HG03280 (cell line): ENCODE measurements around the gene SETDB1.

Experiments used
- ATAC-seq: cut with Tn5 transposase; IDR thresholded peaks from one replicate; pipeline ENCODE4 v1.9.1; 2021; ENCODE audit warnings: mild to moderate bottlenecking, moderate library complexity; ENCODE audit not compliant: unreplicated experiment

Gene SETDB1

GRCh38 chr1:151000408-151000807 lies 74.2 kb downstream of the SETDB1 start:
- ATAC-seq = no peak

DNA sequence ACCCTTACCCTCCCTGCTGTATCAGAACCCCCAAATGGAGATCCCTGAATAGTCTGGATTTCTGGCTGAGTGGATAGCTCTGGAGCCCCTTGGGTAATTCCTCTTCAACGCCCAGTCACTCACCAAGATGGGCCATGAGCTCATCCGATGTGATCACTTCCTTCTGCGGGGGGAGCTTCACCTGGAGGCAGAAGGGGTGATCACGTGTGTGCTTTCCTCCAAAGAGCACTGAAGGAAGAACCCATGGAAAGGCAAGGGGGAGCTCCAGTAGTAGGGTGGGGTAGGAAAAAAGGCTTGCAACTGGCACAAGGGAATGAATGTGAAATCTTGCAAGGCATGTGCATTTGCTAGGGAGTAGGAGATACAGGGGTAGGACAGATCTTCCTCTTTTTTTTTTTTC lies 75.4 kb downstream of the SETDB1 start:
- ATAC-seq = no peak

GRCh38 chr1:151002051-151002450 lies 75.9 kb downstream of the SETDB1 start:
- ATAC-seq = no peak

DNA sequence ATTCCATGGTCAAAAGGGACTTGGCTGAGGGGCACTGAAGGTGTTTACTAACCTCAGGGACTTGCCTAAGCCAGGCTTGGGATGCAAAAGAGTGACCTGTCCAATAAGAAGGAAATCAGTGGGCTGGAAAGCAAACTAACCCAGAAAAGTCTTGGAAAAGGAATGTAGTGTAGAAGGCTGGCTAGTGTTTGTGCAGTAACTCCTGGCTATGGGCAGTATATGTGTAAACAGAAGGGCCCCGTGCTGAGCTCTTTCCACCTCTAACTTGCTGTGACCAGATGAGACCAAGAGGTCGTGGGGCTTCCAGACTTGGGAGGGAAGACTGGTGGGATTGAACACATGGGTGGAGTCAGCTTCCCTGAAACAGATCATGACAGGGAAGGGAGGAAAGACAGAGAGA lies 76.4 kb downstream of the SETDB1 start:
- ATAC-seq = no peak

- no peak for ATAC-seq
These were observed 77.0 kb downstream of the SETDB1 start for GRCh38 chr1:151003180-151003579.

- no peak for ATAC-seq
These were observed 79.7 kb downstream of the SETDB1 start for GRCh38 chr1:151005729-151006319.

DNA sequence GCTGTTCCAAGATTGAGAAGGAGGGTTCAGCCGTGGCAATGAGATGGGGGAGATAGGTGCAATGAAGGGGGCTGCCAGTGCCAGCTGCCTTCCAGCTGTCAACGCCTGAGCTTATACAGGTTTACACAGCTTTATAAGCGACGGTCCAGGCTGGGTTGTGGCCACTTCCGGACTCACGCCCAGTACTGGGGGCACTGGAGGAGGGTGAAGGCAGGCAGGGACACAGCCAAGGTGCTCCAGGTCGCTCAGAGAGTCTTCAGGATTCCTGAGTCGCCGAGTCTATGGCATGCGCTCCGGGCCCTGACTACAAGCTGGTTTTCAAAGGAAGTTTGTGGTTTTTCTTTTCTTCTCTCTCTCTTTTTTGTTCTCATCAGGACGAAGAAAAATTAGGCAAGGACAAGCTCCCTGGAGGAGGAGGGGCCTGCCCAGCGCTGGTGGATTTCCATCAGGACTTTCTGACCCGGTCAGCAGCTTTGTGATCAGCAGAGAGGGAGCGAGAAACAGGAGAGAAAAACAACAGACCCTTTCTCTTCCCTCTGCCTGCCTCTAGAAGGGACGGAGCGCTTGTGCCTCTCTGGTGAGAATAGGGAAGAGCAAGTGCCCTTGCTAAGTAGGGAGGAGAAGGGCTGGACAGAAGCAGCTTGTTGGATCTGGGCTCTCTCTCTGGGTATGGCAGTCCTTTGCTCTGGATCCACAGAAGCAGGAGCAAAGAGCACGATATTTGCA lies 80.3 kb downstream of the SETDB1 start, which contains the start of gene MINDY1:
Gene MINDY1 (minus strand): TSS at position 576 of the 726 bp plus-strand sequence. CDS start 4,285 bp downstream, outside the sequence.
- no peak for ATAC-seq

DNA sequence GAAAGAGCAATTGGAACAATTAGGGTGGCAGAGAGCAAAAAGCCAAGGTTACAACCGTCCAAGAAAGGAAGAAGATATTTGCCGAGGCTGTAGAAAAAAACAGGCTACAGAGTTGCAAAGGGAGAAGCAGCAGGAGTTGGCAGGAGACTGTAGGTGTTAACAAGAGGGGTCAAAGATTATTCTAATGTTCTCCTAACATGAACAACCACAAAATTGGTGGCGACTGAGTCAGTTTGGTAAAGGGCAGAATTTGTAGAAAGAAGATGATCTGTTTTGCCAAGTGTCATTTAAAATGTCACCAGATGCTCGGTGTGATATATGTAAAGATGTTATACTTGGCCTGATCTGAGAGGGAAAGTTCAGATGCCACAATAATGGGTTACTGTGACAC lies 81.7 kb downstream of the SETDB1 start:
- no peak for ATAC-seq

DNA sequence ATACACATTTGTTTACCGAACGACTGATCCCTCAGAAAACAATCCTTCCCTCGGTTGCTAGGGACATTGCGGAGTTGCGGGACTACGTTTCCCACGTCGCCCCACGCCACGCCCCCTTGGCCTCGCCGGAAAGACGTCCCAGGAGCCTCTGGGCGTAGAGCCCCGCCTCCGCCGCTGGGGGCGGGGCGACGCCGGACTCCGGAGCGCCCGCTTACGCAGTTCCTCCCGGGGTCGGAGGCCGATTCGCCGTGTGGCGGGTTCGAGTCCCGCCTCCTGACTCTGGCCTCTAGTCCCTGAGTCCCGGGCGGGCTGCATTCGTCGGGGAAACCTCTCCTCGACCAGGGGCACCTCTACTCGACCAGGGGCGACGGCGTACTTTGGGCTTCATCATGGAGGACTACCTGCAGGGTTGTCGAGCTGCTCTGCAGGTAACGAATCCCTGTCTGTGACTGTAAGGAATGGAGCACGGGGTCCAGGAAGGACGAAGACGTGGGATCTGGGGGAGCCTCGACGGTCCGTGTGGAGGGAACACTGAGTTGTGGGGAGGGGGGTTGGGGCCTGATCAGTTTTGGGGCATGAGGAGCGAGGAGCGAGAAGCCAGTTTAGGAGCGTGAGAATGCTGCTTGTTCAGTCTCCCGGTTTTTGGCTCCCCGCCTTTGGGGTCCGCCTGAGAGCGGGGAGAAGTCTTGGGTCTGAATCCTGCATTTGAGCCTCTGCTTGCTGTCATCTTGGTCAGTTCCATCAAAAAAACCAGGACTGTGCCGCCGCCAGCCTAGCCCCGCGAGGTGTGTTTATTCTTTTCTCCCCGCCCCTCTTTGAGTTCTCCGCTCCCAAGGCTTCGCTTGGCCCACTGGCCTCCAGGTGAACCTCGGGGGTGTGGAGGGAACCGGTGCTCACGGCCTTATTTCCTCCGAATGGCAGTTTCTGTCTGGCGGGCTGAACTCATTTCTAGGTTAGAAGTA lies 82.4 kb downstream of the SETDB1 start, which contains the start of gene PRUNE1:
Gene PRUNE1 (plus strand): TSS at position 206 of the 962 bp plus-strand sequence. CDS start 184 bp downstream, at position 390.
- peak; percentile 85 for ATAC-seq

GRCh38 chr1:151009206-151009587 lies 83.0 kb downstream of the SETDB1 start:
- no peak for ATAC-seq

DNA sequence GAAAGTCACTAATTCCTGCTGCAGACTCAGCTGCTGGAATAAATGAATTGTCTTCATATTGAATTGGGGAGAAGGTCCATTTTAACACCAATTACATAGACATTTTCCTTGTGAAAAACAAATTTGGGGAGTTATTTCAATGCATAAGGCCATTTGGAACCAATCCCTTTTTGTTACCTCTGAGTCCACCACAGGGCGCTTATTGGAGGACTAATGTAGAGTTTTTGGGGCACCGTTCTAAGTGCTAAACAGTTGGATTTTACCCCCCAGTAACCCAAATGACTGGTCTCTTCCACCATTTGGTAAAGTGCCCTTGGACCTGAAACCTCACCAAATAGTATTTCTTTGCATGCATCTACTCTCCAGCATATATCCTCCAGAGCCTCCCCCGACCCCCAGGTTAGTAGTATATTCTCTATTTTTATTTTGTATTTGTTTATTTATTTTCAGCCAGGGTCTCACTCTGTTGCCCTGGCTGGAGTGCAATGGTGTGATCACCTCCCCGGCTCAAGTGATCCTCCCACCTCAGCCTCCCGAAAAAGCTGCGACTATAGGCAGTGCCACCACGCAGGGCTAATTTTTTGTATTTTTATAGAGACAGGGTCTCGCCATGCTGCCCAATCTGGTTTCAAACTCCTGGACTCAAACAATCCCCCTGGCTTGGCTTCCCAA lies 83.6 kb downstream of the SETDB1 start:
- no peak for ATAC-seq

GRCh38 chr1:151010346-151010726 lies 84.2 kb downstream of the SETDB1 start:
- no peak for ATAC-seq

DNA sequence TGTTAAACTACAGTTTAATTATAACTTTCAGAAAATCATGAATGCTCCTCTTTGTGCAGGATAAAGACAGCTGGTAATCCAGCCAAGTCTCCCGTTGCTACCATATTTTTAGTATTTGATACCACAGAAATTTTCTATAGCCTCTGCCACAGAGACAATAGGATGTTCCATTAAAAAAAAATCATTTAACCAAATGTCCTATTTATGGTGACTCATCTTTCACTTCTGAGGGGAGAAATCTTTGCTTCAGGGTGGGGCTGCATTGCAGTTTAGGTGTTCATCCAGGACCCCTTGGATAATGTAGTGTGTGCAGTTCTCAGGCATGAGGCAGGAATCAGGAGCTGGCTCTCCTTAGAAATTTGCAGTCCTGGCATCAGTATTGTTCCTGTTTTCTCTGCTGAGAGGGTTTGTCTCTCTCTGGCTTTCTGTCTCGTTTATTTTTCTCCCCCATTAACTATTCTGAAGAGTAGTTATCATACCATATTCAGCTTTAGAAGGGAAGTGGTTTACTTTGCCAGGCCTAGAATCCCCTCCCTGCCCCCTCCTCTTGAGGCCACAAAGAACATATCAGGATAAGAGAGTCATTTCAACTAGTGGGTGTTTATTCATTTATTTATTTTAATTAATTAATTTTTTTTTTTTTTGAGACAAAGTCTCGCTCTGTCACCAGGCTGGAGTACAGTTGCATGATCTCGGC lies 85.1 kb downstream of the SETDB1 start:
- ATAC-seq = no peak

- no peak for ATAC-seq
These were observed 86.7 kb downstream of the SETDB1 start for GRCh38 chr1:151012684-151013471.

- no peak for ATAC-seq
These were observed 87.4 kb downstream of the SETDB1 start for GRCh38 chr1:151013518-151013917.
